Cardiac fibroblast (primary cell): ENCODE measurements around the gene PCSK2.

Experiments used
- DNase-seq, 2 donors: peaks; one replicate each; pipeline versions ENCODE4 v3.0.0 to v3.0.0-alpha.2; 2010; ENCODE audit warnings: low read depth in 2 of 2
- H3K4me3 ChIP-seq, 2 donors: replicated peaks in 1 of 2; 1 replicate in 1 of 2; 2 replicates in 1 of 2; pipeline ENCODE4 v1.5.1; 2011; ENCODE audit warnings: low read depth in 2 of 2, low read length in 2 of 2, mild to moderate bottlenecking in 2 of 2, moderate library complexity in 1 of 2
- TF ChIP-seq, protein P1 (sequence below): IDR thresholded peaks from one replicate; pipeline ENCODE4 v1.5.1; 2011; ENCODE audit warnings: low read depth, mild to moderate bottlenecking, low read length, inconsistent platforms

Gene PCSK2

DNA sequence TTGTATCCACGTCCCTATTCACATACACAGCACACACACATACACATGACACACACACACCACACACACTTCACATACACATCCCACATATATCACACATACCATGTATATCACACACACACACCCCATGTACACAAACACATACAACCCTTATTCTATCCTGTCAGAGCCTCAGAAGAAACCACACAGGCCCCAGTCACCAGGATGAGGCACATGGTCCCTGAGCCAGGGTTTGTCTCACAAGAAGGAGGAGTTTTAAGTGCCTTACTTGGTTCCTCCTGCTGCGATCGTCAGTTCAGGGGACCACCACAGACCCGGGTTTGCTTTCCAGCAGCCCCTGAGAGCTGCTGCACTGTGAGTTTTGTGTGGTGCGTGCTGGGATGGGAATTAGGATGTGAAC lies 280.7 kb downstream of the PCSK2 start:
- TF ChIP-seq, protein P1, sequence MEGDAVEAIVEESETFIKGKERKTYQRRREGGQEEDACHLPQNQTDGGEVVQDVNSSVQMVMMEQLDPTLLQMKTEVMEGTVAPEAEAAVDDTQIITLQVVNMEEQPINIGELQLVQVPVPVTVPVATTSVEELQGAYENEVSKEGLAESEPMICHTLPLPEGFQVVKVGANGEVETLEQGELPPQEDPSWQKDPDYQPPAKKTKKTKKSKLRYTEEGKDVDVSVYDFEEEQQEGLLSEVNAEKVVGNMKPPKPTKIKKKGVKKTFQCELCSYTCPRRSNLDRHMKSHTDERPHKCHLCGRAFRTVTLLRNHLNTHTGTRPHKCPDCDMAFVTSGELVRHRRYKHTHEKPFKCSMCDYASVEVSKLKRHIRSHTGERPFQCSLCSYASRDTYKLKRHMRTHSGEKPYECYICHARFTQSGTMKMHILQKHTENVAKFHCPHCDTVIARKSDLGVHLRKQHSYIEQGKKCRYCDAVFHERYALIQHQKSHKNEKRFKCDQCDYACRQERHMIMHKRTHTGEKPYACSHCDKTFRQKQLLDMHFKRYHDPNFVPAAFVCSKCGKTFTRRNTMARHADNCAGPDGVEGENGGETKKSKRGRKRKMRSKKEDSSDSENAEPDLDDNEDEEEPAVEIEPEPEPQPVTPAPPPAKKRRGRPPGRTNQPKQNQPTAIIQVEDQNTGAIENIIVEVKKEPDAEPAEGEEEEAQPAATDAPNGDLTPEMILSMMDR: no peak
- no peak overlapping the region for H3K4me3 ChIP-seq
- DNase-seq: no peak

DNA sequence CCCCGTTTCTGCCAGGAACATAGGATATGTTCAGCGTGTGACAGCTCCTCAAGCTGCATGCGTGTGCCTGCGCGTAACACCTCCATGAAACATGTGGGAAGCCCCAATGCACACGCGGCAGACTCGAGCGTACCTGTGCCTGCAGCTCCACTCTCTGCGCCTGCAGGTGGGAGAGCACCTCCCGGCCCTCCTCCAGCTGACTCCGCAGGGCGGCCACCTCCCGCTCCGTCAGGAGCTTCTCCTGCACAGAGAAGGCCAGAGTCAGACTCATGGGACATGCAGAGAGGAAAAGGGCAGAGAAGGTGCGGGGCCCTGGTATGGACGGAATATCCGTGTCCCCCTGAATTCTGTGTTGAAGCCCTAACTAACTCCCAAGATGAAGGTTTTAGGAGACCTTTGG lies 281.9 kb downstream of the PCSK2 start:
- DNase-seq: no peak
- H3K4me3 ChIP-seq: no peak overlapping the region
- TF ChIP-seq, protein P1: no peak

DNA sequence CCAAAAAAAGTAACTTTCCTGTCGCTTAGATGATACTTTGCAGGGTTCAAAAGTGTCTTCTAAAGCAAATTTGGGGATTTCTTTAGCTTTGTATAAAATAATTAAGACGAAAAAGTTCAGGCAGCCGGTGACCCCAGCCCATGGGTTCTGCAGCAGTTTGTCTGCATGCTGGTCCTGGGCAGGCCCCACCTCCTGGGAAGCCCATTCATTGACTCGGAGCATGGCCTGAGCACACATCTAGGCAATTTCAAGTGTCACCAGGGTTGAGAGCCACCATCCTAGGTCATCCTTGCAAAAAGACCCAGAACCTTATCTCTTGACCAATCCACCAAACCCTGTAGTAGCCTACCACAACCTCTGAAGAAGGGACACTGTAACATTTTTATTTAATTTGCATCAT lies 283.7 kb downstream of the PCSK2 start:
- no peak overlapping the region for H3K4me3 ChIP-seq
- TF ChIP-seq, protein P1: no peak
- no peak for DNase-seq

GRCh38 chr20:17511401-17511800 lies 284.6 kb downstream of the PCSK2 start:
- DNase-seq: no peak
- no peak overlapping the region for H3K4me3 ChIP-seq
- TF ChIP-seq, protein P1: no peak

DNA sequence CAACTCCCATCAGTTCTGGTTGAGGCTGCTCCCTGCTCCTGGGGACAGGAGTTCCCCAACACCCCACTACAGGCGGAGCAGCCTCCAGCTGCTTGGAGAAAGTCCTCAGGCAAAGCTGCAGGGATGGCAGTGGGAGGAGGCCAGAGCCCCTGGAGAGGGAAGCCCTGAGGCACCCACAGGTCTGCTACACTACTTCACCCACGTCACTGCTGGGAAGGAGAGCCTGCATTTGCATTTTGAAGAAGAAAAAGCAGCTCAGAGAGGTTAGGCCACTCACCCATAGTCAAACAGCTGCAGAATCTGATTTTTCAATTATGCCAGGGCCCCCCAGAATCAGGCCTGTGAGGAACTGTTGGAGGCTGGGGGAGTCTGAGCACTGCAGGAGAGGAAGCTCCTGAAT lies 287.1 kb downstream of the PCSK2 start:
- DNase-seq: no peak
- H3K4me3 ChIP-seq: no peak overlapping the region
- TF ChIP-seq, protein P1: no peak

GRCh38 chr20:17515053-17515452 lies 288.2 kb downstream of the PCSK2 start:
- TF ChIP-seq, protein P1: no peak
- no peak for DNase-seq
- H3K4me3 ChIP-seq: no peak overlapping the region

DNA sequence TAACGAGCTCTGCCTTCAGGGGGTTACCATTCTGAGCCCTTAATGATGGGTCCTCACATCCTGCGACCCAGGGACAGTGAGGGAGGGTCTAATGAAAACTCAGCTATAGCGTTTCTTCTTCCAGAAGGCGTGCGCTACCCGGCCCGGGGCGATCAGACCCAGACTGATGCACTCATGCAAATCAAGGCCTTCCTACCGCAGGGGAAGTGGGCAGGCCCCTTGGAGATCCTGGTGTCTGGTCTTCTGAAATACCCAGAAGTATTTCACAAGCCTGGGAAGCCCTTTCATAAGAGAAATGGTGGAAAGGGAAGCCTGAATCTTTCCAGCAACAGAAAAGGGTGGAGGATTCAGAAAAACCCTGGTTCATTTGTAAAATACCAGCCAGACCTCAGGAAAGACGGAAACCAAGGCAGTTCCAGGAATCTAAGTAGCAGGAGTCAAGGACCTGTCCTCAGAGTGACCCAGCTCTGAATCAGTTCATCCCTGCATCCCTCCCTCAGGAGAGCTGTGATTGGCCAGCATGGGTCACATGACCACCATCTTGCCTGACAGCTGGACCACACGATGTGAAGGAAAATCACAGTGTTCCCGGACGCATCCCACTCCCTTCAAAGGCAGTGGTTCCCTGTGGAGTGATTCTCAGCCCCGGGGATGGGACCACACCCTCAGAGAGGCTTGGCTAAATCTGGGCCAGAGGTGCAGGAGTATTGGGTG lies 291.7 kb downstream of the PCSK2 start:
- no peak overlapping the region for H3K4me3 ChIP-seq
- no peak for DNase-seq
- TF ChIP-seq, protein P1: no peak
